Kidney (tissue), 14 donors: ENCODE results near the gene TLE3. TPM values are rescaled to one million over a fixed set of nuclear protein-coding genes. Genes with fewer than 3 reads are reported as not detected.

Source experiments
- DNase-seq, 5 donors: peaks; one replicate each; pipeline ENCODE4 v3.0.0-alpha.2; 2013 to 2020
- FAIRE-seq: peaks from 2 replicates; lab custom pipeline; 2012; peaks lifted over from hg19 to GRCh38; lab: Jason Lieb, UNC
- H3K27ac ChIP-seq, 2 donors: one replicate each; pipeline ENCODE4 v1.7.0; 2013; ENCODE audit warnings: low read depth in 2 of 2, low read length in 2 of 2, inconsistent platforms in 1 of 2
- H3K27me3 ChIP-seq: one replicate; pipeline ENCODE4 v1.7.1; 2013; ENCODE audit warnings: low read length, inconsistent platforms; ENCODE audit not compliant: control insufficient read depth, insufficient read depth
- H3K36me3 ChIP-seq, 3 donors: one replicate each; pipeline versions ENCODE4 v1.7.0 to v1.7.1; 2013; ENCODE audit warnings: low read length in 3 of 3, control low read depth in 1 of 3, inconsistent platforms in 1 of 3; ENCODE audit not compliant: insufficient read depth in 3 of 3, control insufficient read depth in 2 of 3
- H3K4me1 ChIP-seq, 3 donors: one replicate each; pipeline versions ENCODE4 v1.7.0 to v1.7.1; 2013; ENCODE audit warnings: low read length in 3 of 3, inconsistent platforms in 1 of 3, low read depth in 1 of 3; ENCODE audit not compliant: control insufficient read depth in 2 of 3, insufficient read depth in 2 of 3
- H3K4me3 ChIP-seq, 3 donors: one replicate each; pipeline versions ENCODE4 v1.7.0 to v1.8.1; 2013; ENCODE audit warnings: low read length in 3 of 3, control low read depth in 1 of 3, inconsistent platforms in 1 of 3
- H3K9ac ChIP-seq, 3 donors: one replicate each; pipeline versions ENCODE4 v1.7.0 to v1.7.1; 2013; ENCODE audit warnings: low read length in 3 of 3, control low read depth in 1 of 3, inconsistent platforms in 1 of 3
- H3K9me3 ChIP-seq, 3 donors: one replicate each; pipeline versions ENCODE4 v1.7.0 to v1.7.1; 2013; ENCODE audit warnings: low read length in 3 of 3, control low read depth in 1 of 3, inconsistent platforms in 1 of 3; ENCODE audit not compliant: control insufficient read depth in 2 of 3, insufficient read depth in 1 of 3
- intact Hi-C: fragments of 100-400 bp; cut with DNase I; formaldehyde crosslinking; loops from one replicate; pipeline ENCODE4 v1.11.1; 2022
- polyA plus RNA-seq: library from polyadenylated mRNA; stranded (reverse); fragments of 350-450 nt; fragmentation: Illumina TruSeq; extraction: RNeasy Lipid Tissue Mini Kit (QIAGEN cat#74804); gene quantifications from one replicate; pipeline ENCODE4 v1.2.3, GENCODE V29; 2014; ENCODE audit warnings: low read depth, low replicate concordance; ENCODE audit not compliant: insufficient read depth
- total RNA-seq: library from RNA; stranded (reverse); fragmentation: NEBNext Ultra II Directional; extraction: Animal tissue kit (Norgen Biotek cat#: 25700); gene quantifications from one replicate; pipeline ENCODE4 v1.2.1, GENCODE V29; 2021
- TF ChIP-seq, protein P1 (sequence below): IDR thresholded peaks from 3 replicates; pipeline ENCODE4 v1.5.1; 2012; ENCODE audit warnings: mild to moderate bottlenecking, moderate library complexity, borderline replicate concordance; ENCODE audit not compliant: insufficient read depth; ENCODE audit errors: extremely low read depth
- donor health status: control.
- donor health status: control.
- donor health status: control.
- donor health status: control.
- donor health status: control.
- donor health status: DM: yes; HTN: yes; CAD: no.
- donor health status: Normal renal cell carcinoma (clear cell type).

TLE3 gene
- total and polyA plus RNA-seq, 2 donors from 2014 or later, result 10.3 to 71.7 TPM

- H3K27me3 ChIP-seq, result peaks cover 5% of the 10 kb centered on the region
- DNase-seq (peak in 2 of 5 donors; percentile 7 to 12), FAIRE-seq (no peak)
Measured at GRCh38 chr15:70038730-70039392, 58.9 kb downstream of the TLE3 start.

GRCh38 chr15:70037292-70037640 lies 60.5 kb downstream of the TLE3 start:
- Histone ChIP-seq H3K36me3 (no peaks in the 10 kb centered on the region), H3K27me3 (peaks cover 7% of the 10 kb centered on the region), H3K9me3 (no peaks in the 10 kb centered on the region), H3K4me1 (no peaks in the 10 kb centered on the region), H3K27ac (no peak overlapping the region), H3K4me3 (no peak overlapping the region), H3K9ac (no peak overlapping the region)
- TF ChIP-seq, protein P1, sequence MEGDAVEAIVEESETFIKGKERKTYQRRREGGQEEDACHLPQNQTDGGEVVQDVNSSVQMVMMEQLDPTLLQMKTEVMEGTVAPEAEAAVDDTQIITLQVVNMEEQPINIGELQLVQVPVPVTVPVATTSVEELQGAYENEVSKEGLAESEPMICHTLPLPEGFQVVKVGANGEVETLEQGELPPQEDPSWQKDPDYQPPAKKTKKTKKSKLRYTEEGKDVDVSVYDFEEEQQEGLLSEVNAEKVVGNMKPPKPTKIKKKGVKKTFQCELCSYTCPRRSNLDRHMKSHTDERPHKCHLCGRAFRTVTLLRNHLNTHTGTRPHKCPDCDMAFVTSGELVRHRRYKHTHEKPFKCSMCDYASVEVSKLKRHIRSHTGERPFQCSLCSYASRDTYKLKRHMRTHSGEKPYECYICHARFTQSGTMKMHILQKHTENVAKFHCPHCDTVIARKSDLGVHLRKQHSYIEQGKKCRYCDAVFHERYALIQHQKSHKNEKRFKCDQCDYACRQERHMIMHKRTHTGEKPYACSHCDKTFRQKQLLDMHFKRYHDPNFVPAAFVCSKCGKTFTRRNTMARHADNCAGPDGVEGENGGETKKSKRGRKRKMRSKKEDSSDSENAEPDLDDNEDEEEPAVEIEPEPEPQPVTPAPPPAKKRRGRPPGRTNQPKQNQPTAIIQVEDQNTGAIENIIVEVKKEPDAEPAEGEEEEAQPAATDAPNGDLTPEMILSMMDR, result no peak
- FAIRE-seq (no peak), DNase-seq (no peak)
- intact Hi-C loops, result no loop called here

More at GRCh38 chr15:70038730-70039392, 58.9 kb downstream of the TLE3 start:
- Histone ChIP-seq H3K4me3 (no peak overlapping the region), H3K27ac (no peak overlapping the region), H3K9me3 (no peaks in the 10 kb centered on the region), H3K36me3 (no peaks in the 10 kb centered on the region), H3K4me1 (no peaks in the 10 kb centered on the region), H3K9ac (no peak overlapping the region)
- intact Hi-C loops, result no loop called here
- TF ChIP-seq, protein P1, result no peak

- Histone ChIP-seq H3K4me1 (no peaks in the 10 kb centered on the region), H3K9ac (no peak overlapping the region), H3K4me3 (no peak overlapping the region), H3K36me3 (no peaks in the 10 kb centered on the region), H3K27ac (no peak overlapping the region), H3K9me3 (no peaks in the 10 kb centered on the region), H3K27me3 (peaks cover 7% of the 10 kb centered on the region)
- TF ChIP-seq, protein P1, result no peak
- intact Hi-C loops, result no loop called here
- no peak for FAIRE-seq
- peak in 1 of 5 donors; percentile 48 for DNase-seq
Measured at GRCh38 chr15:70036585-70037291, 61.0 kb downstream of the TLE3 start.
